Prostate gland (tissue), 2 donors: ENCODE measurements around the gene CARD18. TPM values are rescaled to one million over a fixed set of nuclear protein-coding genes. Genes with fewer than 3 reads are reported as not detected.

Experiments
- DNase-seq: peaks from one replicate; pipeline ENCODE4 v3.0.0-alpha.2; 2019; ENCODE audit warnings: low spot score
- H3K27ac ChIP-seq, 2 donors: fragments of 200-600 bp; sonication (generic); 2 replicates each; pipeline ENCODE4 v1.5.1; 2017 to 2019
- H3K27me3 ChIP-seq: fragments of 200-600 bp; sonication (generic); replicated peaks from 2 replicates; pipeline ENCODE4 v1.5.1; 2019; ENCODE audit not compliant: insufficient read depth
- H3K36me3 ChIP-seq, 2 donors: fragments of 200-600 bp; sonication (generic); 1 replicate in 1 of 2; 2 replicates in 1 of 2; pipeline versions ENCODE4 v1.5.1 to v1.8.1; 2017 to 2019
- H3K4me1 ChIP-seq: fragments of 200-600 bp; sonication (generic); replicated peaks from 2 replicates; pipeline ENCODE4 v1.5.1; 2019
- H3K4me3 ChIP-seq, 2 donors: fragments of 200-600 bp; sonication (generic); 2 replicates each; pipeline ENCODE4 v1.5.1; 2017 to 2019
- H3K9me3 ChIP-seq: fragments of 200-600 bp; sonication (generic); 2 replicates; pipeline ENCODE4 v1.5.1; 2017
- POLR2A ChIP-seq: fragments of 450-650 bp; IDR thresholded peaks from one replicate; pipeline ENCODE4 v1.6.1; 2016; ENCODE audit warnings: antibody characterized with exemption, mild to moderate bottlenecking
- POLR2AphosphoS5 ChIP-seq: sonication (generic); formaldehyde crosslinking; IDR thresholded peaks from one replicate; pipeline ENCODE4 v1.6.1; 2017; ENCODE audit warnings: antibody characterized with exemption
- WGBS: methylation state at CpG from one replicate; pipeline ENCODE4 v1.1.5; 2018; 5-methylcytosine and 5-hydroxymethylcytosine counted together
- intact Hi-C: fragments of 100-400 bp; cut with DNase I; formaldehyde crosslinking; loops from one replicate; pipeline ENCODE4 v1.14.2; 2022
- total RNA-seq, 2 donors: library from RNA; depleted of rRNA; stranded (reverse); fragments of >200 nt; gene quantifications; one replicate each; pipeline ENCODE4 v1.1.0, GENCODE V29; 2016
- TF ChIP-seq, protein P1 (sequence below), 4 experiments: fragments of 200-600 bp in 2 of 4; fragments of 450-650 bp in 2 of 4; sonication (generic) in 2 of 4; IDR thresholded peaks; 1 replicate in 3 of 4; 2 replicates in 1 of 4; pipeline ENCODE4 v1.5.1; 2016 to 2019; ENCODE audit warnings: antibody characterized with exemption in 4 of 4, mild to moderate bottlenecking in 2 of 4, moderate library complexity in 2 of 4

The CARD18 gene
- not detected for total RNA-seq

- no peak for DNase-seq
- intact Hi-C loops: no loop called here
- no peak within 1 kb of the TSS for H3K27ac ChIP-seq
- no peaks in the 10 kb centered on the region for H3K4me1 ChIP-seq
- WGBS: 88% methylated on average over 2 of the region's 2 CpGs
- no peaks in the 10 kb centered on the region for H3K36me3 ChIP-seq
- TF ChIP-seq, protein P1, sequence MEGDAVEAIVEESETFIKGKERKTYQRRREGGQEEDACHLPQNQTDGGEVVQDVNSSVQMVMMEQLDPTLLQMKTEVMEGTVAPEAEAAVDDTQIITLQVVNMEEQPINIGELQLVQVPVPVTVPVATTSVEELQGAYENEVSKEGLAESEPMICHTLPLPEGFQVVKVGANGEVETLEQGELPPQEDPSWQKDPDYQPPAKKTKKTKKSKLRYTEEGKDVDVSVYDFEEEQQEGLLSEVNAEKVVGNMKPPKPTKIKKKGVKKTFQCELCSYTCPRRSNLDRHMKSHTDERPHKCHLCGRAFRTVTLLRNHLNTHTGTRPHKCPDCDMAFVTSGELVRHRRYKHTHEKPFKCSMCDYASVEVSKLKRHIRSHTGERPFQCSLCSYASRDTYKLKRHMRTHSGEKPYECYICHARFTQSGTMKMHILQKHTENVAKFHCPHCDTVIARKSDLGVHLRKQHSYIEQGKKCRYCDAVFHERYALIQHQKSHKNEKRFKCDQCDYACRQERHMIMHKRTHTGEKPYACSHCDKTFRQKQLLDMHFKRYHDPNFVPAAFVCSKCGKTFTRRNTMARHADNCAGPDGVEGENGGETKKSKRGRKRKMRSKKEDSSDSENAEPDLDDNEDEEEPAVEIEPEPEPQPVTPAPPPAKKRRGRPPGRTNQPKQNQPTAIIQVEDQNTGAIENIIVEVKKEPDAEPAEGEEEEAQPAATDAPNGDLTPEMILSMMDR (IDR thresholded peaks at IDR 0.05): no peak
- TF ChIP-seq POLR2A (no peak), POLR2AphosphoS5 (no peak)
- H3K27me3 ChIP-seq: no peaks in the 10 kb centered on the region
- no peak within 1 kb of the TSS for H3K4me3 ChIP-seq
- H3K9me3 ChIP-seq: no peaks in the 10 kb centered on the region
Measured at GRCh38 chr11:105139669-105140068, at the start of gene CARD18. Gene CARD18 (minus strand): TSS chr11:105139769. CDS start chr11:105139726, 43 bp downstream.

GRCh38 chr11:105183987-105184386 lies 44.4 kb upstream of the CARD18 start:
- WGBS: 86% methylated on average over 1 of the region's 1 CpG
- Histone ChIP-seq H3K4me1 (no peaks in the 10 kb centered on the region), H3K27ac (no peak overlapping the region), H3K27me3 (no peaks in the 10 kb centered on the region), H3K9me3 (no peaks in the 10 kb centered on the region), H3K4me3 (no peak overlapping the region), H3K36me3 (no peaks in the 10 kb centered on the region)
- no peak for DNase-seq
- TF ChIP-seq POLR2AphosphoS5: no peak
- TF ChIP-seq, protein P1 (IDR thresholded peaks at IDR 0.05): no peak
- TF ChIP-seq POLR2A: no peak
- intact Hi-C loops: no loop called here

- H3K4me3 ChIP-seq: no peak overlapping the region
- no peaks in the 10 kb centered on the region for H3K36me3 ChIP-seq
- no peak for TF ChIP-seq POLR2AphosphoS5
- TF ChIP-seq POLR2A: no peak
- TF ChIP-seq, protein P1 (IDR thresholded peaks at IDR 0.05): no peak
- DNase-seq: no peak
- no peaks in the 10 kb centered on the region for H3K4me1 ChIP-seq
- H3K27ac ChIP-seq: no peak overlapping the region
- intact Hi-C loops: no loop called here
- H3K9me3 ChIP-seq: no peaks in the 10 kb centered on the region
- H3K27me3 ChIP-seq: no peaks in the 10 kb centered on the region
- 70% methylated on average over 3 of the region's 3 CpGs for WGBS
Measured at GRCh38 chr11:105183426-105183825, 43.9 kb upstream of the CARD18 start.

DNA sequence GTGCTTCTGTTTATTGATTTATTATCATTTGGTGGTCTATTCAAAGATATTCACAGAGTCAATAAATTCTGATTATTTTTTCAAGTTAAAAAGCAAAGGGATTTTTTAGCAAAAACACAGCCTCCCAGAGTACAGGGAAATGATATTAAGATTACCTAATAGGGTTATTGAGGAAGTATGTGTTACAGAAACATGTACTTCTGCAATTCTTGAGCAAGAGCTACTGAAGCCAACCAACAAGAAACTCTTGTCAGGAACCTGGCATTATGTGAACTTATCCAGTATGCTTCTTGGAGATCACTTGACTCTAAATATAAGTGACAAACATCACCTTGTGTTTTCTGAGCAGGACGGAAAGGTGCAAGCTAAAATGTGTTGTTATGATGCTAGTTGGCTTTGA lies 42.0 kb upstream of the CARD18 start:
- intact Hi-C loops: no loop called here
- no peak for DNase-seq
- Histone ChIP-seq H3K27me3 (no peaks in the 10 kb centered on the region), H3K4me1 (no peaks in the 10 kb centered on the region), H3K36me3 (no peaks in the 10 kb centered on the region), H3K9me3 (no peaks in the 10 kb centered on the region), H3K4me3 (no peak overlapping the region), H3K27ac (no peak overlapping the region)
- TF ChIP-seq, protein P1 (IDR thresholded peaks at IDR 0.05): no peak
- TF ChIP-seq POLR2A (no peak), POLR2AphosphoS5 (no peak)
- 51% methylated on average over 1 of the region's 1 CpG for WGBS

- no peaks in the 10 kb centered on the region for H3K27me3 ChIP-seq
- H3K9me3 ChIP-seq: no peaks in the 10 kb centered on the region
- no peaks in the 10 kb centered on the region for H3K4me1 ChIP-seq
- no peak for DNase-seq
- no peaks in the 10 kb centered on the region for H3K36me3 ChIP-seq
- H3K27ac ChIP-seq: no peak overlapping the region
- WGBS: 13% methylated on average over 2 of the region's 2 CpGs
- H3K4me3 ChIP-seq: no peak overlapping the region
- TF ChIP-seq POLR2A: no peak
- TF ChIP-seq POLR2AphosphoS5: no peak
- TF ChIP-seq, protein P1 (IDR thresholded peaks at IDR 0.05): no peak
- intact Hi-C loops: no loop called here
Measured at GRCh38 chr11:105181100-105181499, 41.5 kb upstream of the CARD18 start.
